ENCODE results near the gene KLK4.

DNA sequence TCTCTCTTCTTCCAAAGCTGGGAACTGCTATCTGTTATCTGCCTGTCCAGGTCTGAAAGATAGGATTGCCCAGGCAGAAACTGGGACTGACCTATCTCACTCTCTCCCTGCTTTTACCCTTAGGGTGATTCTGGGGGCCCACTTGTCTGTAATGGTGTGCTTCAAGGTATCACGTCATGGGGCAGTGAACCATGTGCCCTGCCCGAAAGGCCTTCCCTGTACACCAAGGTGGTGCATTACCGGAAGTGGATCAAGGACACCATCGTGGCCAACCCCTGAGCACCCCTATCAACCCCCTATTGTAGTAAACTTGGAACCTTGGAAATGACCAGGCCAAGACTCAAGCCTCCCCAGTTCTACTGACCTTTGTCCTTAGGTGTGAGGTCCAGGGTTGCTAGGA lies 51.3 kb downstream of the KLK4 start:
- TF ChIP-seq, protein P1, sequence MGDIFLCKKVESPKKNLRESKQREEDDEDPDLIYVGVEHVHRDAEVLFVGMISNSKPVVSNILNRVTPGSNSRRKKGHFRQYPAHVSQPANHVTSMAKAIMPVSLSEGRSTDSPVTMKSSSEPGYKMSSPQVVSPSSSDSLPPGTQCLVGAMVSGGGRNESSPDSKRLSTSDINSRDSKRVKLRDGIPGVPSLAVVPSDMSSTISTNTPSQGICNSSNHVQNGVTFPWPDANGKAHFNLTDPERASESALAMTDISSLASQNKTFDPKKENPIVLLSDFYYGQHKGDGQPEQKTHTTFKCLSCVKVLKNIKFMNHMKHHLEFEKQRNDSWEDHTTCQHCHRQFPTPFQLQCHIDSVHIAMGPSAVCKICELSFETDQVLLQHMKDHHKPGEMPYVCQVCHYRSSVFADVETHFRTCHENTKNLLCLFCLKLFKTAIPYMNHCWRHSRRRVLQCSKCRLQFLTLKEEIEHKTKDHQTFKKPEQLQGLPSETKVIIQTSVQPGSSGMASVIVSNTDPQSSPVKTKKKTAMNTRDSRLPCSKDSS (IDR thresholded peaks at IDR 0.05; ENCODE audit: low read depth, partially characterized antibody) = no peak
- TF ChIP-seq ZNF551 (CRISPR knock-in tag; IDR thresholded peaks at IDR 0.05) = no peak
- TF ChIP-seq TCF3 (CRISPR knock-in tag; IDR thresholded peaks at IDR 0.05) = no peak
- TF ChIP-seq, protein P2, sequence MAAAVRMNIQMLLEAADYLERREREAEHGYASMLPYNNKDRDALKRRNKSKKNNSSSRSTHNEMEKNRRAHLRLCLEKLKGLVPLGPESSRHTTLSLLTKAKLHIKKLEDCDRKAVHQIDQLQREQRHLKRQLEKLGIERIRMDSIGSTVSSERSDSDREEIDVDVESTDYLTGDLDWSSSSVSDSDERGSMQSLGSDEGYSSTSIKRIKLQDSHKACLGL (CRISPR knock-in tag; IDR thresholded peaks at IDR 0.05; ENCODE audit: borderline replicate concordance, poor library complexity, severe bottlenecking) = no peak
- no peak for TF ChIP-seq TBL1XR1 (IDR thresholded peaks at IDR 0.05; ENCODE audit: low read length in 2 of 2)
- TF ChIP-seq, protein P3, sequence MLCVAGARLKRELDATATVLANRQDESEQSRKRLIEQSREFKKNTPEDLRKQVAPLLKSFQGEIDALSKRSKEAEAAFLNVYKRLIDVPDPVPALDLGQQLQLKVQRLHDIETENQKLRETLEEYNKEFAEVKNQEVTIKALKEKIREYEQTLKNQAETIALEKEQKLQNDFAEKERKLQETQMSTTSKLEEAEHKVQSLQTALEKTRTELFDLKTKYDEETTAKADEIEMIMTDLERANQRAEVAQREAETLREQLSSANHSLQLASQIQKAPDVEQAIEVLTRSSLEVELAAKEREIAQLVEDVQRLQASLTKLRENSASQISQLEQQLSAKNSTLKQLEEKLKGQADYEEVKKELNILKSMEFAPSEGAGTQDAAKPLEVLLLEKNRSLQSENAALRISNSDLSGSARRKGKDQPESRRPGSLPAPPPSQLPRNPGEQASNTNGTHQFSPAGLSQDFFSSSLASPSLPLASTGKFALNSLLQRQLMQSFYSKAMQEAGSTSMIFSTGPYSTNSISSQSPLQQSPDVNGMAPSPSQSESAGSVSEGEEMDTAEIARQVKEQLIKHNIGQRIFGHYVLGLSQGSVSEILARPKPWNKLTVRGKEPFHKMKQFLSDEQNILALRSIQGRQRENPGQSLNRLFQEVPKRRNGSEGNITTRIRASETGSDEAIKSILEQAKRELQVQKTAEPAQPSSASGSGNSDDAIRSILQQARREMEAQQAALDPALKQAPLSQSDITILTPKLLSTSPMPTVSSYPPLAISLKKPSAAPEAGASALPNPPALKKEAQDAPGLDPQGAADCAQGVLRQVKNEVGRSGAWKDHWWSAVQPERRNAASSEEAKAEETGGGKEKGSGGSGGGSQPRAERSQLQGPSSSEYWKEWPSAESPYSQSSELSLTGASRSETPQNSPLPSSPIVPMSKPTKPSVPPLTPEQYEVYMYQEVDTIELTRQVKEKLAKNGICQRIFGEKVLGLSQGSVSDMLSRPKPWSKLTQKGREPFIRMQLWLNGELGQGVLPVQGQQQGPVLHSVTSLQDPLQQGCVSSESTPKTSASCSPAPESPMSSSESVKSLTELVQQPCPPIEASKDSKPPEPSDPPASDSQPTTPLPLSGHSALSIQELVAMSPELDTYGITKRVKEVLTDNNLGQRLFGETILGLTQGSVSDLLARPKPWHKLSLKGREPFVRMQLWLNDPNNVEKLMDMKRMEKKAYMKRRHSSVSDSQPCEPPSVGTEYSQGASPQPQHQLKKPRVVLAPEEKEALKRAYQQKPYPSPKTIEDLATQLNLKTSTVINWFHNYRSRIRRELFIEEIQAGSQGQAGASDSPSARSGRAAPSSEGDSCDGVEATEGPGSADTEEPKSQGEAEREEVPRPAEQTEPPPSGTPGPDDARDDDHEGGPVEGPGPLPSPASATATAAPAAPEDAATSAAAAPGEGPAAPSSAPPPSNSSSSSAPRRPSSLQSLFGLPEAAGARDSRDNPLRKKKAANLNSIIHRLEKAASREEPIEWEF (CRISPR knock-in tag; IDR thresholded peaks at IDR 0.05) = no peak
- no peak for TF ChIP-seq TARDBP (IDR thresholded peaks at IDR 0.05)

All from K562 (cell line).